HG02642 (cell line): ENCODE results near the gene SRP14.
"Not testable (repeated sequence)": the region's sequence is repeated elsewhere in the genome, so short reads cannot be mapped to it uniquely, and the experiment has no call there.

Experiments
- ATAC-seq: cut with Tn5 transposase; IDR thresholded peaks from one replicate; pipeline ENCODE4 v1.9.1; 2021; ENCODE audit warnings: mild to moderate bottlenecking; ENCODE audit not compliant: unreplicated experiment, poor library complexity

SRP14 gene

GRCh38 chr15:39996228-39996627 lies 42.8 kb downstream of the SRP14 start:
- ATAC-seq, result not testable (repeated sequence)

- not testable (repeated sequence) for ATAC-seq
Measured at GRCh38 chr15:39992953-39993352, 46.0 kb downstream of the SRP14 start.

- no peak for ATAC-seq
Measured at GRCh38 chr15:39990706-39991105, 48.3 kb downstream of the SRP14 start.

- no peak for ATAC-seq
Measured at GRCh38 chr15:39987821-39988220, 51.2 kb downstream of the SRP14 start.
